ENCODE results near the gene SETD5. TPM values are rescaled to one million over a fixed set of nuclear protein-coding genes. Genes with fewer than 3 reads are reported as not detected.

Gene SETD5
- total and polyA plus RNA-seq, 7 donors, result 8.6 to 149 (median 69.9) TPM

GRCh38 chr3:9412293-9412692 lies 14.9 kb downstream of the SETD5 start:
- 69 to 89% methylated on average over 1 of the region's 1 CpG for WGBS, 2 donors
- Histone ChIP-seq H3K27ac (peak overlapping the region in 1 of 4 donors; percentile 0), H3K4me3 (no peak overlapping the region), H3K4me1 (peaks cover 0 to 85% (median 76%) of the 10 kb centered on the region in 4 donors), H3K36me3 (no peaks in the 10 kb centered on the region), H3K9me3 (no peaks in the 10 kb centered on the region), H3K27me3 (no peaks in the 10 kb centered on the region)
- intact Hi-C loops (cut with DNase I), result no loop called here
- DNase-seq, result no peak
- no peak for TF ChIP-seq CTCF (IDR thresholded peaks at IDR 0.05)
- no peak for TF ChIP-seq POLR2A (IDR thresholded peaks at IDR 0.05)
- TF ChIP-seq EP300 (IDR thresholded peaks at IDR 0.05), result no peak
- TF ChIP-seq POLR2AphosphoS5 (IDR thresholded peaks at IDR 0.05), result no peak

- intact Hi-C loops (cut with DNase I), result no loop called here
- DNase-seq, result no peak
- no peaks in the 10 kb centered on the region for H3K9me3 ChIP-seq
- H3K27ac ChIP-seq, result no peak overlapping the region
- H3K4me1 ChIP-seq, result peaks cover 0 to 76% (median 60%) of the 10 kb centered on the region in 4 donors
- TF ChIP-seq POLR2A (IDR thresholded peaks at IDR 0.05) (no peak), CTCF (IDR thresholded peaks at IDR 0.05) (no peak), POLR2AphosphoS5 (IDR thresholded peaks at IDR 0.05) (no peak), EP300 (IDR thresholded peaks at IDR 0.05) (no peak)
- no peaks in the 10 kb centered on the region for H3K36me3 ChIP-seq
- no peaks in the 10 kb centered on the region for H3K27me3 ChIP-seq
- no peak overlapping the region for H3K4me3 ChIP-seq
These were observed 17.4 kb downstream of the SETD5 start for GRCh38 chr3:9414826-9415225.

GRCh38 chr3:9415485-9416138 lies 18.2 kb downstream of the SETD5 start:
- H3K27me3 ChIP-seq, result no peaks in the 10 kb centered on the region
- no peaks in the 10 kb centered on the region for H3K36me3 ChIP-seq
- no peaks in the 10 kb centered on the region for H3K9me3 ChIP-seq
- H3K27ac ChIP-seq, result no peak overlapping the region
- H3K4me3 ChIP-seq, result no peak overlapping the region
- no peak for TF ChIP-seq CTCF (IDR thresholded peaks at IDR 0.05)
- no peak for TF ChIP-seq EP300 (IDR thresholded peaks at IDR 0.05)
- no peak for TF ChIP-seq POLR2AphosphoS5 (IDR thresholded peaks at IDR 0.05)
- no peak for TF ChIP-seq POLR2A (IDR thresholded peaks at IDR 0.05)
- DNase-seq, result no peak
- H3K4me1 ChIP-seq, result peaks cover 0 to 78% (median 59%) of the 10 kb centered on the region in 4 donors
- intact Hi-C loops (cut with DNase I), result no loop called here
- 84 to 91% methylated on average over 6 of the region's 6 CpGs for WGBS, 2 donors

- intact Hi-C loops (cut with DNase I), result no loop called here
- Histone ChIP-seq H3K9me3 (no peaks in the 10 kb centered on the region), H3K27ac (peak overlapping the region in 1 of 4 donors; percentile 6), H3K27me3 (no peaks in the 10 kb centered on the region), H3K36me3 (no peaks in the 10 kb centered on the region), H3K4me3 (no peak overlapping the region), H3K4me1 (peaks cover 0 to 78% (median 60%) of the 10 kb centered on the region in 4 donors)
- DNase-seq, result no peak
- TF ChIP-seq POLR2A (IDR thresholded peaks at IDR 0.05) (no peak), CTCF (IDR thresholded peaks at IDR 0.05) (no peak), EP300 (IDR thresholded peaks at IDR 0.05) (no peak), POLR2AphosphoS5 (IDR thresholded peaks at IDR 0.05) (no peak)
- 31 to 46% methylated on average over 3 of the region's 3 CpGs for WGBS, 2 donors
These were observed 18.8 kb downstream of the SETD5 start for GRCh38 chr3:9416139-9416780.
